CD14-positive monocyte (primary cell): Measurements from ENCODE around the gene FOXJ3. TPM values are rescaled to one million over a fixed set of nuclear protein-coding genes. Genes with fewer than 3 reads are reported as not detected.

Experiments
- DNase-seq, 3 donors: peaks; one replicate each; pipeline ENCODE4 v3.0.0-alpha.2; 2011 to 2022
- H2AFZ ChIP-seq: 2 replicates; pipeline ENCODE4 v1.6.0; 2012; ENCODE audit warnings: mild to moderate bottlenecking, low read depth, low read length, inconsistent platforms; ENCODE audit not compliant: insufficient read depth, poor library complexity, severe bottlenecking
- H3K27ac ChIP-seq, 2 donors: 1 replicate in 1 of 2; 2 replicates in 1 of 2; pipeline ENCODE4 v1.5.1; 2012 to 2013; ENCODE audit warnings: low read length in 2 of 2, control low read depth in 1 of 2, inconsistent platforms in 1 of 2, low read depth in 1 of 2, mild to moderate bottlenecking in 1 of 2
- H3K27me3 ChIP-seq, 2 donors: one replicate each; pipeline versions ENCODE4 v1.6.0 to v1.6.1; 2011 to 2013; ENCODE audit warnings: low read length in 2 of 2; ENCODE audit not compliant: control insufficient read depth in 2 of 2, insufficient read depth in 2 of 2
- H3K36me3 ChIP-seq, 2 donors: replicated peaks in 1 of 2; 1 replicate in 1 of 2; 2 replicates in 1 of 2; pipeline versions ENCODE4 v1.5.1 to v1.6.1; 2012 to 2013; ENCODE audit warnings: low read length in 2 of 2, control low read depth in 1 of 2, inconsistent platforms in 1 of 2, mild to moderate bottlenecking in 1 of 2; ENCODE audit not compliant: insufficient read depth in 2 of 2, control insufficient read depth in 1 of 2
- H3K4me1 ChIP-seq, 2 donors: 1 replicate in 1 of 2; 2 replicates in 1 of 2; pipeline versions ENCODE4 v1.5.1 to v1.6.1; 2012 to 2013; ENCODE audit warnings: low read length in 2 of 2, control low read depth in 1 of 2, inconsistent platforms in 1 of 2, mild to moderate bottlenecking in 1 of 2, moderate library complexity in 1 of 2; ENCODE audit not compliant: insufficient read depth in 2 of 2, control insufficient read depth in 1 of 2
- H3K4me2 ChIP-seq: replicated peaks from 2 replicates; pipeline ENCODE3; 2012; ENCODE audit warnings: low read length, moderate library complexity, mild to moderate bottlenecking; ENCODE audit not compliant: poor library complexity, severe bottlenecking; ENCODE audit errors: extremely low read depth
- H3K4me3 ChIP-seq, 3 experiments: fragments of 200-600 bp in 1 of 3; sonication (generic) in 1 of 3; replicated peaks in 1 of 3; 1 replicate in 2 of 3; 2 replicates in 1 of 3; pipeline ENCODE4 v1.5.1; 2011 to 2013; ENCODE audit warnings: low read length in 3 of 3, mild to moderate bottlenecking in 3 of 3, control low read depth in 2 of 3, low read depth in 2 of 3, inconsistent platforms in 1 of 3, moderate library complexity in 1 of 3
- H3K79me2 ChIP-seq: 2 replicates; pipeline ENCODE4 v1.6.0; 2012; ENCODE audit warnings: mild to moderate bottlenecking, control low read depth, inconsistent platforms, low read length, moderate library complexity; ENCODE audit not compliant: insufficient read depth
- H3K9ac ChIP-seq: 2 replicates; pipeline ENCODE4 v1.6.0; 2017; ENCODE audit warnings: low read length, mild to moderate bottlenecking; ENCODE audit not compliant: insufficient read depth, poor library complexity, severe bottlenecking
- H3K9me3 ChIP-seq, 2 donors: replicated peaks in 1 of 2; 1 replicate in 1 of 2; 2 replicates in 1 of 2; pipeline versions ENCODE4 v1.5.1 to v1.6.1; 2012 to 2013; ENCODE audit warnings: low read length in 2 of 2, control low read depth in 1 of 2; ENCODE audit not compliant: control insufficient read depth in 1 of 2, insufficient read depth in 1 of 2
- H4K20me1 ChIP-seq: 2 replicates; pipeline ENCODE4 v1.6.0; 2012; ENCODE audit warnings: mild to moderate bottlenecking, low read length, control low read depth, moderate library complexity; ENCODE audit not compliant: insufficient read depth
- H3K27ac Mint-ChIP-seq, 7 donors: one replicate each; pipeline ENCODE4 v1.8.0; 2020; ENCODE audit warnings: mild to moderate bottlenecking in 7 of 7, mixed read lengths in 7 of 7, moderate library complexity in 6 of 7, inconsistent platforms in 2 of 7
- H3K27me3 Mint-ChIP-seq, 3 donors: one replicate each; pipeline ENCODE4 v1.8.0; 2021 to 2022; ENCODE audit warnings: low read depth in 3 of 3, mild to moderate bottlenecking in 3 of 3, mixed read lengths in 3 of 3, moderate library complexity in 3 of 3, inconsistent platforms in 1 of 3
- H3K36me3 Mint-ChIP-seq, 2 donors: one replicate each; pipeline ENCODE4 v1.8.0; 2020; ENCODE audit warnings: mixed read lengths in 2 of 2, inconsistent platforms in 1 of 2, mild to moderate bottlenecking in 1 of 2
- H3K4me1 Mint-ChIP-seq: one replicate; pipeline ENCODE4 v1.8.0; 2020; ENCODE audit warnings: mild to moderate bottlenecking, mixed read lengths
- H3K4me3 Mint-ChIP-seq, 2 donors: one replicate each; pipeline ENCODE4 v1.8.0; 2020; ENCODE audit warnings: mild to moderate bottlenecking in 2 of 2, mixed read lengths in 2 of 2, moderate library complexity in 1 of 2
- H3K9me3 Mint-ChIP-seq, 7 donors: one replicate each; pipeline ENCODE4 v1.8.0; 2020 to 2022; ENCODE audit warnings: mixed read lengths in 7 of 7, mild to moderate bottlenecking in 6 of 7, moderate library complexity in 6 of 7, inconsistent platforms in 2 of 7
- WGBS: methylation state at CpG from one replicate; pipeline ENCODE4 v1.1.5; 2013; ENCODE audit warnings: missing lambda C conversion rate; ENCODE audit not compliant: insufficient coverage; 5-methylcytosine and 5-hydroxymethylcytosine counted together
- intact Hi-C, 2 donors: fragments of 100-400 bp; cut with micrococcal nuclease; formaldehyde crosslinking; loops; one replicate each; pipeline versions ENCODE4 v1.15.0 to v1.15.1; 2023
- polyA plus RNA-seq, 3 donors: library from polyadenylated mRNA; depleted of rRNA in 1 of 3; unstranded in 2 of 3; stranded (reverse) in 1 of 3; fragments of 300-500 nt in 2 of 3; fragments of >200 nt in 1 of 3; fragmentation: Illumina TruSeq in 2 of 3; gene quantifications; 1 replicate in 2 of 3; 2 replicates in 1 of 3; pipeline ENCODE4 v1.2.3, GENCODE V29; 2012 to 2021
- TF ChIP-seq, protein P1 (sequence below): fragments of 200-600 bp; IDR thresholded peaks from one replicate; pipeline ENCODE4 v1.8.0; 2022; ENCODE audit warnings: antibody characterized with exemption, mild to moderate bottlenecking

FOXJ3 gene
- polyA plus RNA-seq, 3 donors = 10.2 to 18.5 (median 18.4) TPM

GRCh38 chr1:42137766-42138165 is 197.3 kb downstream of the FOXJ3 start:
- H3K4me3 ChIP-seq = no peak overlapping the region
- peaks cover 0 to 3% of the 10 kb centered on the region in 2 donors for H3K4me1 ChIP-seq
- H2AFZ ChIP-seq = no peak overlapping the region
- 95% methylated on average over 10 of the region's 10 CpGs for WGBS
- no peak overlapping the region for H3K4me2 ChIP-seq
- H3K27me3 ChIP-seq = no peaks in the 10 kb centered on the region
- H3K36me3 ChIP-seq = no peaks in the 10 kb centered on the region
- TF ChIP-seq, protein P1, sequence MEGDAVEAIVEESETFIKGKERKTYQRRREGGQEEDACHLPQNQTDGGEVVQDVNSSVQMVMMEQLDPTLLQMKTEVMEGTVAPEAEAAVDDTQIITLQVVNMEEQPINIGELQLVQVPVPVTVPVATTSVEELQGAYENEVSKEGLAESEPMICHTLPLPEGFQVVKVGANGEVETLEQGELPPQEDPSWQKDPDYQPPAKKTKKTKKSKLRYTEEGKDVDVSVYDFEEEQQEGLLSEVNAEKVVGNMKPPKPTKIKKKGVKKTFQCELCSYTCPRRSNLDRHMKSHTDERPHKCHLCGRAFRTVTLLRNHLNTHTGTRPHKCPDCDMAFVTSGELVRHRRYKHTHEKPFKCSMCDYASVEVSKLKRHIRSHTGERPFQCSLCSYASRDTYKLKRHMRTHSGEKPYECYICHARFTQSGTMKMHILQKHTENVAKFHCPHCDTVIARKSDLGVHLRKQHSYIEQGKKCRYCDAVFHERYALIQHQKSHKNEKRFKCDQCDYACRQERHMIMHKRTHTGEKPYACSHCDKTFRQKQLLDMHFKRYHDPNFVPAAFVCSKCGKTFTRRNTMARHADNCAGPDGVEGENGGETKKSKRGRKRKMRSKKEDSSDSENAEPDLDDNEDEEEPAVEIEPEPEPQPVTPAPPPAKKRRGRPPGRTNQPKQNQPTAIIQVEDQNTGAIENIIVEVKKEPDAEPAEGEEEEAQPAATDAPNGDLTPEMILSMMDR = no peak
- no peaks in the 10 kb centered on the region for H4K20me1 ChIP-seq
- peaks cover 2 to 6% (median 5%) of the 10 kb centered on the region in 3 donors for H3K27me3 Mint-ChIP-seq
- H3K36me3 Mint-ChIP-seq = no peaks in the 10 kb centered on the region
- no peaks in the 10 kb centered on the region for H3K79me2 ChIP-seq
- no peaks in the 10 kb centered on the region for H3K9me3 ChIP-seq
- no peak for DNase-seq
- peaks cover 0 to 5% (median 2%) of the 10 kb centered on the region in 7 donors for H3K9me3 Mint-ChIP-seq
- intact Hi-C loops = no loop called here
- no peak overlapping the region for H3K27ac Mint-ChIP-seq
- no peak overlapping the region for H3K27ac ChIP-seq
- peaks cover 6% of the 10 kb centered on the region for H3K4me1 Mint-ChIP-seq
- H3K9ac ChIP-seq = no peak overlapping the region
- no peak overlapping the region for H3K4me3 Mint-ChIP-seq

GRCh38 chr1:42136466-42136865 is 198.6 kb downstream of the FOXJ3 start:
- peak overlapping the region in 1 of 7 donors; percentile 51 for H3K27ac Mint-ChIP-seq
- H3K36me3 ChIP-seq = no peaks in the 10 kb centered on the region
- no peak overlapping the region for H3K9ac ChIP-seq
- H3K27me3 ChIP-seq = no peaks in the 10 kb centered on the region
- peaks cover 0 to 5% (median 2%) of the 10 kb centered on the region in 7 donors for H3K9me3 Mint-ChIP-seq
- no peaks in the 10 kb centered on the region for H4K20me1 ChIP-seq
- H3K4me3 Mint-ChIP-seq = no peak overlapping the region
- peaks cover 6% of the 10 kb centered on the region for H3K4me1 Mint-ChIP-seq
- H3K9me3 ChIP-seq = no peaks in the 10 kb centered on the region
- no peak overlapping the region for H3K4me3 ChIP-seq
- no peaks in the 10 kb centered on the region for H3K36me3 Mint-ChIP-seq
- TF ChIP-seq, protein P1 = no peak
- peaks cover 0 to 3% of the 10 kb centered on the region in 2 donors for H3K4me1 ChIP-seq
- H3K27me3 Mint-ChIP-seq = peaks cover 1 to 5% (median 2%) of the 10 kb centered on the region in 3 donors
- no peaks in the 10 kb centered on the region for H3K79me2 ChIP-seq
- no peak overlapping the region for H3K27ac ChIP-seq
- no peak overlapping the region for H3K4me2 ChIP-seq
- no peak for DNase-seq
- H2AFZ ChIP-seq = no peak overlapping the region
- intact Hi-C loops = no loop called here
